ENCODE measurements around the gene ANO3. TPM values are rescaled to one million over a fixed set of nuclear protein-coding genes. Genes with fewer than 3 reads are reported as not detected.

ANO3 gene
- total RNA-seq, 4 donors from 2014 or later, result 0.18 to 0.47 TPM; not detected in 2

DNA sequence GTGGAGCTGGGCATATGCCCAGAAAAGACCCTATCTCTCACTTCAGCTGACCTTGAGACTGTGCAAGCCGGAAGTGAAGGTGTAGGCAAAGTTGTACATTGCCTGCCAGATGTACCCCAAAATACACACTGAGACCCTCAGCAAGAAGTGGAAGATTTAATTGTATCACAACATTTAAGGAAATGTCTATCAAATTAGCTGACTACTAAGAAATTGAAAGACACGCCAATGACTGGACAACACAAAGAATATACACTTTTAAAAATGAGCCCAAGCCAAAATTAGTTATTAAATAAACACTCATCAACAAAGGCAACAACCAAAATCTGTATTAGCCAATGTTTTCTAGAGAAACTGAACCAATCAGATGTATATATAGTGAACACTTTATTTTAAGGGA lies 7.7 kb upstream of the ANO3 start:
- TF ChIP-seq CTCF (IDR thresholded peaks at IDR 0.05) (no peak), POLR2A (IDR thresholded peaks at IDR 0.05) (no peak)
- Histone ChIP-seq H3K27ac (no peak overlapping the region), H3K4me3 (no peak overlapping the region), H3K36me3 (no peaks in the 10 kb centered on the region), H3K27me3 (no peaks in the 10 kb centered on the region), H3K4me1 (no peaks in the 10 kb centered on the region), H3K9me3 (no peaks in the 10 kb centered on the region)
- DNase-seq, result no peak

DNA sequence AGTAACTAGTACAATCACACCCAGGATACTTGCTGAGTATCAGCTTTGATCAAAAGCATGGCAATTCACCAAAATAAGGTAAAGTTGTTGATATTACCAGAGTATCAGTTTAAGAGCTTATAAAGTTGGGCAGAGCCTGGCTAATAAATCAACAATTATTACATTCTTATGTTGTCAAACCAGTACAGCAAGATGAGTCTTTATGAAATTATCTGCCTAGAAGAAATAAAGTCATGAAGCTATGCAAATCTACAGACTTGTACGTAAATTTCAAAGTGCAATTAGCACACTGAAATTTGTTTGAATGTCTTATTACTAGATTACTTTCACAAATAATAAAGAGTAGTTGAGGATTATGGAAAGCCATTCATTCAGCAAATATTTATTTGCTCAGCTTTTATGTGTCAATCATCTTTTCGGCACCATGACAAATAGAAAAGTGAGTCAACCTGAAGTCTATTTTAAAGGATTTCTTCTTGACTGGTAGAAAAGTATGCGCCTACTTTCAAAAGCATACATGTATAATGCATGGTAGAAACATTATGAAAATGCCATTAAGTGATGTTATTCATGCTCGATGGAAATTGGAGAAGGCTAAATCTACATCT lies 5.0 kb upstream of the ANO3 start:
- Histone ChIP-seq H3K27me3 (no peaks in the 10 kb centered on the region), H3K4me1 (no peaks in the 10 kb centered on the region), H3K36me3 (no peaks in the 10 kb centered on the region), H3K4me3 (no peak overlapping the region), H3K27ac (no peak overlapping the region), H3K9me3 (no peaks in the 10 kb centered on the region)
- TF ChIP-seq POLR2A (IDR thresholded peaks at IDR 0.05), result no peak
- TF ChIP-seq CTCF (IDR thresholded peaks at IDR 0.05), result no peak
- DNase-seq, result no peak

GRCh38 chr11:26329206-26329605 lies 2.7 kb upstream of the ANO3 start:
- no peaks in the 10 kb centered on the region for H3K4me1 ChIP-seq
- H3K9me3 ChIP-seq, result no peaks in the 10 kb centered on the region
- H3K27ac ChIP-seq, result no peak overlapping the region
- H3K27me3 ChIP-seq, result no peaks in the 10 kb centered on the region
- no peak overlapping the region for H3K4me3 ChIP-seq
- TF ChIP-seq CTCF (IDR thresholded peaks at IDR 0.05) (no peak), POLR2A (IDR thresholded peaks at IDR 0.05) (no peak)
- no peak for DNase-seq
- H3K36me3 ChIP-seq, result no peaks in the 10 kb centered on the region

- Histone ChIP-seq H3K4me1 (no peaks in the 10 kb centered on the region), H3K4me3 (no peak overlapping the region), H3K9me3 (no peaks in the 10 kb centered on the region), H3K27me3 (no peaks in the 10 kb centered on the region), H3K36me3 (no peaks in the 10 kb centered on the region), H3K27ac (no peak overlapping the region)
- TF ChIP-seq CTCF (IDR thresholded peaks at IDR 0.05), result no peak
- TF ChIP-seq POLR2A (IDR thresholded peaks at IDR 0.05), result no peak
- no peak for DNase-seq
Observed at GRCh38 chr11:26330262-26330661, 1.7 kb upstream of the ANO3 start.

DNA sequence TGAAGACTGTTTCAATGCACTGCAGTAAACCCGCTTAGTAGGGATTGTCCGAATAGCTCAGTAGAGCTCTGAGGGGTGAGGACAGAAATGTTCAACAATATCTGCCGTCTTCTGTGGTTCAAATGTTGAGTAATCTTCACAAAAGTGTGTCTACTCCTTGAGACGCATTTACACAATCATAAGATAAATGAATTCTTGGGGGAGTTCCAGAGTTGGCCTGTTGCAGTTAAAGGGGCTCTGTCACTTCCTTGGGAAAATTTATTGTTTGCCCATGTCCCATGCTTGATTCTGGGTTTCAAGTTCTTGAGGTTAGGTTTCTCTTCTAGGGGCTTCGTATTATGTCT lies 614 bp downstream of the ANO3 start:
- H3K27me3 ChIP-seq, result no peaks in the 10 kb centered on the region
- no peaks in the 10 kb centered on the region for H3K9me3 ChIP-seq
- DNase-seq, result no peak
- H3K36me3 ChIP-seq, result no peaks in the 10 kb centered on the region
- TF ChIP-seq POLR2A (IDR thresholded peaks at IDR 0.05) (no peak), CTCF (IDR thresholded peaks at IDR 0.05) (no peak)
- H3K4me3 ChIP-seq, result no peak overlapping the region
- no peaks in the 10 kb centered on the region for H3K4me1 ChIP-seq
- H3K27ac ChIP-seq, result no peak overlapping the region

DNA sequence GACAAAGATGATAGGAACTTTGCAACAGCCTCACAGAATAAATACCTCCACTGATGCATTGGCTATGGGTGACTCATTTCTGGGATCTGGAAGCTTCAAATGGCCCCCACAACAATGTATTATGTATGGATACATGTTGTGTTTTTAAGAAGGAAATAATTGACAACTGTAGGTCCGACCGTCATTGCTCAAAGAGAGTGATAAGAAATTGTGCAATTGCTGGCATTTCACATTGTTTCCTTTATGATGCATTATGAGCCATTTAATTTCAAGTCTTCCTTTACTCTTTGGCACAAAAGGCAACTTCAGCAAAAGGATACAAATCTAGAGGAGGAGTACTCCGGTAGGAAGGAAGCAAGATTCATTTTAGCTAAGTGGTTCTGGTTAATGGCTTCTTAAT lies 2.0 kb downstream of the ANO3 start:
- no peaks in the 10 kb centered on the region for H3K4me1 ChIP-seq
- H3K27me3 ChIP-seq, result no peaks in the 10 kb centered on the region
- H3K9me3 ChIP-seq, result no peaks in the 10 kb centered on the region
- DNase-seq, result no peak
- H3K27ac ChIP-seq, result no peak overlapping the region
- no peak for TF ChIP-seq CTCF (IDR thresholded peaks at IDR 0.05)
- no peak for TF ChIP-seq POLR2A (IDR thresholded peaks at IDR 0.05)
- no peak overlapping the region for H3K4me3 ChIP-seq
- H3K36me3 ChIP-seq, result no peaks in the 10 kb centered on the region
